ENCODE results near the gene GRWD1.

GRWD1 gene

DNA sequence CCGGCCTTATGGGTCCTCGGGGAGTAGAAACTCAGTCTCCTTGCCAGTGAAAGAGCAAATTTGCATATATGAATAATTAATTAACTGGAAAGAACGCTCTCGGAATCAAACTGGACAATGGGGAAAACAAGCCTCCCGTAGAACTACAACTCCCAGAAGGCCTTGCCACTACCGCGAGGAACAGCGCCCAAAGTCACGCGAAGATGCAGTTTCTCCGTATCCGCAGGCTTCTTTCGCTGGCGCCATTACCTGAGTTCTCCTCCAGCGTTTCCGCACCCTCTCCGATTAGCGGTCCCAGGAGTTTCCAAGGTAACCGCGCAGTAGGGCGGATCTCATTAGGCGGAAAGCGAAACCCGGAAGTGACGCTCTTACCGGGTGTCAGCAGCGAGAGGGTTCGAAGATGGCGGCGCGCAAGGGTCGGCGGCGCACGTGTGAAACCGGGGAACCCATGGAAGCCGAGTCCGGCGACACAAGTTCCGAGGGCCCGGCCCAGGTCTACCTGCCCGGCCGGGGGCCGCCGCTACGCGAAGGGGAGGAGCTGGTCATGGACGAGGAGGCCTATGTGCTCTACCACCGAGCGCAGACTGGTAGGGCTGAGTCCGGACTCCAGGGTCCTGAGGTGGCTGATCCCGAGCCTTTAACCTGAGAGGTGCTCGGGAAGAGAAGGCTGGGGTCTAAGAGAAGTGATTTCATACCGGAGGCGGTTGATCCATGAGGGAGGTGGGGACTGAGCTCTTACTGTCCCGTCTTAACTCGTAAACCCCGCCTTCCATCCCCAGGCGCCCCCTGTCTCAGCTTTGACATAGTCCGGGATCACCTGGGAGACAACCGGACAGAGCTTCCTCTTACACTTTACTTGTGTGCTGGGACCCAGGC, at the start of gene GRWD1:
Gene GRWD1 (plus strand): TSS at position 378 of the 876 bp plus-strand sequence. CDS start 23 bp downstream, at position 401.
- H3K36me3 ChIP-seq (replicated peaks) = peaks cover 44% of the 10 kb centered on the region
- H3K4me3 ChIP-seq = peak within 1 kb of the TSS; percentile 94
- no peaks in the 10 kb centered on the region for H3K9me3 ChIP-seq
- in situ Hi-C loops (cut with MboI; ENCODE audit: low sequenced_read_pairs) = no loop called here
- no peaks in the 10 kb centered on the region; the same call in 1 of the 2 replicates for H3K4me1 ChIP-seq
- H3K27me3 ChIP-seq (ENCODE audit: low read depth) = no peaks in the 10 kb centered on the region
- peak; percentile 96 for DNase-seq (ENCODE audit: low spot score in 2 of 2)

DNA sequence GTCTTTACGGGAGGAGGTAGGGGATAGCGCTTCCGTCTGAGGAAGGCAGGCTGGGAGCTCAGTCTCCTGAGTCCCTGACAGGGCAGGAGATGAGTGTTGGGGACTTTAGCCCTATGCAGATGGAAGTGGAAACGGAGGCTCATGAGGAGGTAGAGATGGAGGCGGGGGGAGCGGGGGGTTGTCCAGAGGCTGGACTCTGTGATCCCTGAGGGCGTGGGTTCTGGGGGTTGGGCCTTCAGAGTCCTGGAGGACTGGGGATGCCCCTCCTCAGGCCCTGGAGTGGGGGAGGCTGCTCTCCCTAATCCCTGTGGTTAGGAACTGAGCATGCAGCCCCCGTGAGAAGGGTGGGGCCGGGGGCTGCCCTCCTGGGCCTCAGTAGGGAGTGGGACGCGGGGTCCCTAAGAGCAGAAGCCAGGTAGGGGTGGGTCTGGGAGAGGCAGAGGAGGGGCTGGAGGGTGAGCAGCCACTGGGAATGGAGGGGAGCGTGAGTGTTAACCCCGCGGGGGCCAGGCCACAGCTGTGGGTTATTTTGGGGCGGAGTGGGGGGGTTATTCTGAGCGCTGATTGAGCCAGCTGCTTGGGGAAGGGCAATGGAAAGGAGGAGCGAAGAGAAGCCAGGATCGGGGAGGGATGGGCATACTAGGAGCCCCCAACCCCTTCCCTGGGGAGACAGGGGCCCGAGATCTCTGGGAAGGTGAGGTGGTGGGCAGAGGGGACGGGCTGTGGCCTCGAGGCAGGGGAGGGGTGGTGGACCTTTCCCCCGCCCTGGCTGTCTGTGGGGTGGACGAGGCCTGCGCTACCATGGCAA, 49.6 kb upstream of the GRWD1 start:
- no peak overlapping the region for H3K4me3 ChIP-seq
- H3K27me3 ChIP-seq (ENCODE audit: low read depth) = peaks cover 16% of the 10 kb centered on the region
- peak in 1 of 2 experiments; percentile 43 for DNase-seq (ENCODE audit: low spot score in 2 of 2)
- peaks cover 26% of the 10 kb centered on the region for H3K4me1 ChIP-seq
- H3K9me3 ChIP-seq = no peaks in the 10 kb centered on the region
- H3K36me3 ChIP-seq (replicated peaks) = 0 out of 2 replicates have a peak, but pooled peaks cover under 1% of the 10 kb centered on the region
- in situ Hi-C loops (cut with MboI; ENCODE audit: low sequenced_read_pairs) = no loop called here

GRCh38 chr19:48396824-48397176, 49.0 kb upstream of the GRWD1 start:
- no peak for DNase-seq (ENCODE audit: low spot score in 2 of 2)
- Histone ChIP-seq H3K27me3 (ENCODE audit: low read depth) (peaks cover 16% of the 10 kb centered on the region), H3K4me1 (peaks cover 26% of the 10 kb centered on the region), H3K36me3 (replicated peaks) (no peaks in the 10 kb centered on the region), H3K4me3 (no peak overlapping the region), H3K9me3 (no peaks in the 10 kb centered on the region)
- in situ Hi-C loops (cut with MboI; ENCODE audit: low sequenced_read_pairs) = no loop called here

DNA sequence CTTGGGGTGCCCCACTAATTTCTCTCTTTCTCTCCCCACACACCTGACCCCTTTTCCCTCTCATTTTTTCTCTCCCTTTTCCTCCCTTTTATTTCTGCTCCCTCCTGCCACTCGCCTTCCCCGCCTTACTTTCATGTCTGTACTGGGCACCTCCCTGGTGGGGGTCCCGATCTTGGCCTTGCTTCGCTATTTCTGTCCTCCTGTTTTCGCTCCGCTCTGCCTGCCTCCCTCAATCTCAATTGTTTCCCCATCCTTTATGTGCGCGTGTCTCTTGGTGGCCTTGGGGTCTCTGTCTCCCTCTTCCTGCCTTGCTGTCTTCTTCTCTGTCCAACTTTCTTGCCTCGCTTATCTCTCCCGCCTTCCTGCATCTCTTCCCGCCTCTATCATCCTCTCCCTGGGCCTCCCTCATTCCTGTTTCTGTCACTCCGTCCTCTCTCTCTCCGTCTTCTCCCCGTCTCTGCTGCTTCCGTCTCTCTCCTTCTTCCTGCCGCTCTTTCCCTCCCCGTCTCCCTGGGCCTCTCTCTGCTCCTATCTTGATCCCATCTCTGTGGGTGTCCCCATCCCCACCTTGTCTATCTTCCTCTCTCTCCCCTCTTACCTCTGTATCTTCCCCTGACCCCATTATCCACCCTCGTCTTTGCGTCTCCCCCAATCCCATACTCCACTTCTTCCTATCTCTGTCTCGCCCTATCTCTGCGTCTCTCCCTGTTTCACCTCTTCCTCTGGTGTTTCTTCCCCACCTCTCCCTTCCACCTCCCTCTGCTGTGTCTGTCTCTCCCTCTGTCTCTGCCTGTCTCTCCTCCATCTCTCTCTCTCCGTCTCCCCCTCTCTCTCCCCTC, 48.3 kb upstream of the GRWD1 start:
- in situ Hi-C loops (cut with MboI; ENCODE audit: low sequenced_read_pairs) = no loop called here
- DNase-seq (ENCODE audit: low spot score in 2 of 2) = no peak
- Histone ChIP-seq H3K36me3 (replicated peaks) (no peaks in the 10 kb centered on the region), H3K27me3 (ENCODE audit: low read depth) (peaks cover 16% of the 10 kb centered on the region), H3K9me3 (no peaks in the 10 kb centered on the region), H3K4me3 (peak overlapping the region; percentile 45), H3K4me1 (peaks cover 26% of the 10 kb centered on the region)

DNA sequence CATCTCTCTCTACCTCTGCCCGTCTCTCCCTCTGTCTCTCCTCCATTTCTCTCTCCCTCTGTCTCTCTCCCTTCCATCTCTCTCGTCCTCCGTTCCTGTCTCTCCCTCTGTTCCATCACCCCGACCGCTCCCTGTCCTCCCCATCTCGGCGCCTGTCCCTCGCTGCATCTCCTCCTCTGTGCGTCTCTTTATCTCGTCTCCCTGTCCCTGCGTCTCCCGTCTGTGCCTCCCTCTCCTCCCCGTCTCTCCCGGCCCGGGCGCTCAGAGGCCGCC, 47.7 kb upstream of the GRWD1 start:
- in situ Hi-C loops (cut with MboI; ENCODE audit: low sequenced_read_pairs) = no loop called here
- Histone ChIP-seq H3K36me3 (replicated peaks) (no peaks in the 10 kb centered on the region), H3K4me3 (peak overlapping the region; percentile 45), H3K27me3 (ENCODE audit: low read depth) (peaks cover 16% of the 10 kb centered on the region), H3K9me3 (no peaks in the 10 kb centered on the region), H3K4me1 (peaks cover 26% of the 10 kb centered on the region)
- DNase-seq (ENCODE audit: low spot score in 2 of 2) = peak; percentile 8 to 30

- peak; percentile 84 to 97 for DNase-seq (ENCODE audit: low spot score in 2 of 2)
- Histone ChIP-seq H3K9me3 (no peaks in the 10 kb centered on the region), H3K4me1 (peaks cover 23% of the 10 kb centered on the region), H3K4me3 (peak overlapping the region; percentile 45), H3K27me3 (ENCODE audit: low read depth) (peaks cover 13% of the 10 kb centered on the region), H3K36me3 (replicated peaks) (no peaks in the 10 kb centered on the region)
- in situ Hi-C loops (cut with MboI; ENCODE audit: low sequenced_read_pairs) = no loop called here
These were observed 47.2 kb upstream of the GRWD1 start for GRCh38 chr19:48398375-48399235.

GRCh38 chr19:48400018-48400742, 45.6 kb upstream of the GRWD1 start:
- in situ Hi-C loops (cut with MboI; ENCODE audit: low sequenced_read_pairs) = no loop called here
- Histone ChIP-seq H3K36me3 (replicated peaks) (no peaks in the 10 kb centered on the region), H3K4me3 (no peak overlapping the region), H3K27me3 (ENCODE audit: low read depth) (peaks cover 3% of the 10 kb centered on the region; the same call in 1 of the 2 replicates), H3K9me3 (no peaks in the 10 kb centered on the region), H3K4me1 (peaks cover 19% of the 10 kb centered on the region)
- DNase-seq (ENCODE audit: low spot score in 2 of 2) = peak; percentile 43 to 74

- Histone ChIP-seq H3K4me1 (peaks cover 19% of the 10 kb centered on the region), H3K4me3 (no peak overlapping the region), H3K27me3 (ENCODE audit: low read depth) (no peaks in the 10 kb centered on the region), H3K9me3 (no peaks in the 10 kb centered on the region), H3K36me3 (replicated peaks) (no peaks in the 10 kb centered on the region)
- no peak for DNase-seq (ENCODE audit: low spot score in 2 of 2)
- in situ Hi-C loops (cut with MboI; ENCODE audit: low sequenced_read_pairs) = no loop called here
These were observed 44.5 kb upstream of the GRWD1 start for GRCh38 chr19:48401287-48401686.

GRCh38 chr19:48403606-48404005, 42.2 kb upstream of the GRWD1 start:
- peak; percentile 67 to 75 for DNase-seq (ENCODE audit: low spot score in 2 of 2)
- Histone ChIP-seq H3K4me1 (peaks cover 12% of the 10 kb centered on the region), H3K36me3 (replicated peaks) (no peaks in the 10 kb centered on the region), H3K9me3 (no peaks in the 10 kb centered on the region), H3K4me3 (no peak overlapping the region), H3K27me3 (ENCODE audit: low read depth) (no peaks in the 10 kb centered on the region)
- in situ Hi-C loops (cut with MboI; ENCODE audit: low sequenced_read_pairs) = no loop called here

DNA sequence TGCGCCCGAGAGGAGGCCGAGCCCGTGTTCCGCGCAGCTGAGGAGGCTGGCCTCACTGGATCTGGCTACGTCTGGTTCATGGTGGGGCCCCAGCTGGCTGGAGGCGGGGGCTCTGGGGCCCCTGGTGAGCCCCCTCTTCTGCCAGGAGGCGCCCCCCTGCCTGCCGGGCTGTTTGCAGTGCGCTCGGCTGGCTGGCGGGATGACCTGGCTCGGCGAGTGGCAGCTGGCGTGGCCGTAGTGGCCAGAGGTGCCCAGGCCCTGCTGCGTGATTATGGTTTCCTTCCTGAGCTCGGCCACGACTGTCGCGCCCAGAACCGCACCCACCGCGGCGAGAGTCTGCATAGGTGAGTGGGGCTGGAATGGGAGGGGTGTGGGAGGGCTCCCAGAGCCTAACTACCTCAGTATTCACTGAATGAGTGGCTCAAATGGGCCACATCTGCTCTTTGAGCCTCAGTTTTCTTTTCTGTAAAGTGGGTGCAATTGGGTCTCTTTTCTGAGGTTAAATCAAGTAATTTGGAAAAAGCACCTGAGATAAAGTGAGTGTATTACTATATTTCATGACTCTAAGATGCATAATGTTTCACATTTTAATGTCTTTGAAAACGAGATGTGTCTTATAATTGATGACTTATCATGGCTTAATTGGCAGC, 40.6 kb upstream of the GRWD1 start:
- no peak for DNase-seq (ENCODE audit: low spot score in 2 of 2)
- Histone ChIP-seq H3K27me3 (ENCODE audit: low read depth) (no peaks in the 10 kb centered on the region), H3K4me3 (no peak overlapping the region), H3K9me3 (no peaks in the 10 kb centered on the region), H3K36me3 (replicated peaks) (no peaks in the 10 kb centered on the region), H3K4me1 (peaks cover 2% of the 10 kb centered on the region)
- in situ Hi-C loops (cut with MboI; ENCODE audit: low sequenced_read_pairs) = no loop called here

DNA sequence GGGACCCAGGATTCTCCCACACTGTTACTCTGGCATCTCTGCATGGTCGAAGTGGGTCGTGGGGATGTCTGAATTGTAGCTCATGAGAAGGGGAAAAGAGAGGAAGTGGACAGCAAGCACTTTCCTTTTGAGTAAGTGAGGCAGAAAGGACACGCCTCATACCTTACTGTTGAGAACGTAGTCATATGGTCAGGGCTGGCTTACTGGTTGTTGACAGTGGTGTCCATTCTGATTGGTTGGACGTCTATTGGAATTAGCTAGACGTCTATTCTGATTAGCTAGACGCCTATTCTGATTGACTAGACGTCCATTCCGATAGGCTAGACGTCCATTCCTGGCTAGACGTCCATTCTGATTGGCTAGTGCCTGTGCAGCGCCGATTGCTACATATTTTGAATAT, 39.9 kb upstream of the GRWD1 start:
- no peaks in the 10 kb centered on the region for H3K4me1 ChIP-seq
- no peaks in the 10 kb centered on the region for H3K36me3 ChIP-seq (replicated peaks)
- DNase-seq (ENCODE audit: low spot score in 2 of 2) = no peak
- H3K9me3 ChIP-seq = no peaks in the 10 kb centered on the region
- H3K4me3 ChIP-seq = no peak overlapping the region
- no peaks in the 10 kb centered on the region for H3K27me3 ChIP-seq (ENCODE audit: low read depth)
- in situ Hi-C loops (cut with MboI; ENCODE audit: low sequenced_read_pairs) = no loop called here
